Endothelial cell (in vitro differentiated cells): ENCODE data around the gene TENM4. TPM values are rescaled to one million over a fixed set of nuclear protein-coding genes. Genes with fewer than 3 reads are reported as not detected.

Source experiments
- DNase-seq: peaks from one replicate; pipeline ENCODE4 v3.0.0; 2021; ENCODE audit warnings: low spot score
- H3K27ac Mint-ChIP-seq: one replicate; pipeline ENCODE4 v1.8.0; 2021; ENCODE audit warnings: mixed read lengths, inconsistent platforms; ENCODE audit not compliant: unreplicated experiment
- H3K27me3 Mint-ChIP-seq: one replicate; pipeline ENCODE4 v1.8.0; 2021; ENCODE audit warnings: mild to moderate bottlenecking, moderate library complexity, mixed read lengths, inconsistent platforms; ENCODE audit not compliant: unreplicated experiment
- H3K36me3 Mint-ChIP-seq: one replicate; pipeline ENCODE4 v1.8.0; 2021; ENCODE audit warnings: mild to moderate bottlenecking, low read depth, mixed read lengths, inconsistent platforms; ENCODE audit not compliant: unreplicated experiment
- H3K4me1 Mint-ChIP-seq: one replicate; pipeline ENCODE4 v1.8.0; 2021; ENCODE audit warnings: mild to moderate bottlenecking, mixed read lengths, inconsistent platforms; ENCODE audit not compliant: unreplicated experiment
- H3K4me3 Mint-ChIP-seq: one replicate; pipeline ENCODE4 v1.8.0; 2021; ENCODE audit warnings: mild to moderate bottlenecking, mixed read lengths, inconsistent platforms; ENCODE audit not compliant: unreplicated experiment
- H3K9me3 Mint-ChIP-seq: one replicate; pipeline ENCODE4 v1.8.0; 2021; ENCODE audit warnings: mixed read lengths, inconsistent platforms; ENCODE audit not compliant: unreplicated experiment
- CTCF ChIP-seq: fragments of 200-600 bp; sonication (generic); IDR thresholded peaks from one replicate; pipeline ENCODE4 v1.5.0; 2021; ENCODE audit warnings: antibody characterized with exemption; ENCODE audit not compliant: unreplicated experiment
- total RNA-seq: library from RNA; stranded (reverse); fragmentation: NEBNext Ultra II Directional; extraction: Animal tissue kit (Norgen Biotek cat#: 25700); gene quantifications from one replicate; pipeline ENCODE4 v1.2.1, GENCODE V29; 2021; ENCODE audit not compliant: unreplicated experiment

The TENM4 gene
- total RNA-seq, 1 donor from 2014 or later, result 1.8 TPM

GRCh38 chr11:79235696-79236095 is 205.1 kb downstream of the TENM4 start:
- TF ChIP-seq CTCF, result no peak
- H3K27ac Mint-ChIP-seq, result no peak overlapping the region
- H3K4me3 Mint-ChIP-seq, result no peak overlapping the region
- no peaks in the 10 kb centered on the region for H3K36me3 Mint-ChIP-seq
- no peaks in the 10 kb centered on the region for H3K9me3 Mint-ChIP-seq
- peaks cover 5% of the 10 kb centered on the region for H3K27me3 Mint-ChIP-seq
- H3K4me1 Mint-ChIP-seq, result peaks cover 5% of the 10 kb centered on the region
- DNase-seq, result no peak

- Mint-ChIP-seq H3K4me3 (no peak overlapping the region), H3K36me3 (no peaks in the 10 kb centered on the region), H3K27ac (no peak overlapping the region), H3K9me3 (no peaks in the 10 kb centered on the region), H3K4me1 (no peaks in the 10 kb centered on the region), H3K27me3 (peaks cover 6% of the 10 kb centered on the region)
- no peak for DNase-seq
- no peak for TF ChIP-seq CTCF
These were observed 208.5 kb downstream of the TENM4 start for GRCh38 chr11:79232346-79232745.

- no peak for TF ChIP-seq CTCF
- no peak for DNase-seq
- H3K27me3 Mint-ChIP-seq, result peaks cover 6% of the 10 kb centered on the region
- no peaks in the 10 kb centered on the region for H3K4me1 Mint-ChIP-seq
- no peak overlapping the region for H3K4me3 Mint-ChIP-seq
- H3K9me3 Mint-ChIP-seq, result no peaks in the 10 kb centered on the region
- H3K27ac Mint-ChIP-seq, result no peak overlapping the region
- H3K36me3 Mint-ChIP-seq, result no peaks in the 10 kb centered on the region
These were observed 211.8 kb downstream of the TENM4 start for GRCh38 chr11:79229047-79229446.

- Mint-ChIP-seq H3K27ac (no peak overlapping the region), H3K4me1 (no peaks in the 10 kb centered on the region), H3K36me3 (no peaks in the 10 kb centered on the region), H3K9me3 (no peaks in the 10 kb centered on the region), H3K4me3 (no peak overlapping the region), H3K27me3 (peaks cover 6% of the 10 kb centered on the region)
- TF ChIP-seq CTCF, result no peak
- no peak for DNase-seq
These were observed 212.8 kb downstream of the TENM4 start for GRCh38 chr11:79227767-79228755.

GRCh38 chr11:79227308-79227707 is 213.5 kb downstream of the TENM4 start:
- no peak overlapping the region for H3K27ac Mint-ChIP-seq
- no peaks in the 10 kb centered on the region for H3K9me3 Mint-ChIP-seq
- no peak overlapping the region for H3K4me3 Mint-ChIP-seq
- no peak for DNase-seq
- no peaks in the 10 kb centered on the region for H3K4me1 Mint-ChIP-seq
- no peak for TF ChIP-seq CTCF
- H3K36me3 Mint-ChIP-seq, result no peaks in the 10 kb centered on the region
- H3K27me3 Mint-ChIP-seq, result peaks cover 4% of the 10 kb centered on the region
